KOPT-K1 (cell line): ENCODE results near the gene ARID5B.

Experiments used
- H3K27ac ChIP-seq: fragments of 200-600 bp; sonication (generic); 2 replicates; pipeline ENCODE4 v1.5.1; 2016; ENCODE audit warnings: antibody characterized with exemption, mild to moderate bottlenecking, low read depth, low read length; ENCODE audit not compliant: poor library complexity, severe bottlenecking
- H3K36me3 ChIP-seq: fragments of 200-600 bp; sonication (generic); 2 replicates; pipeline ENCODE4 v1.5.1; 2017; ENCODE audit warnings: antibody characterized with exemption, mild to moderate bottlenecking, low read length, moderate library complexity; ENCODE audit not compliant: insufficient read depth
- H3K9me3 ChIP-seq: fragments of 200-600 bp; sonication (generic); 2 replicates; pipeline ENCODE4 v1.5.1; 2017; ENCODE audit warnings: antibody characterized with exemption, low read length, mild to moderate bottlenecking; ENCODE audit not compliant: insufficient read depth, poor library complexity, severe bottlenecking

Gene ARID5B

DNA sequence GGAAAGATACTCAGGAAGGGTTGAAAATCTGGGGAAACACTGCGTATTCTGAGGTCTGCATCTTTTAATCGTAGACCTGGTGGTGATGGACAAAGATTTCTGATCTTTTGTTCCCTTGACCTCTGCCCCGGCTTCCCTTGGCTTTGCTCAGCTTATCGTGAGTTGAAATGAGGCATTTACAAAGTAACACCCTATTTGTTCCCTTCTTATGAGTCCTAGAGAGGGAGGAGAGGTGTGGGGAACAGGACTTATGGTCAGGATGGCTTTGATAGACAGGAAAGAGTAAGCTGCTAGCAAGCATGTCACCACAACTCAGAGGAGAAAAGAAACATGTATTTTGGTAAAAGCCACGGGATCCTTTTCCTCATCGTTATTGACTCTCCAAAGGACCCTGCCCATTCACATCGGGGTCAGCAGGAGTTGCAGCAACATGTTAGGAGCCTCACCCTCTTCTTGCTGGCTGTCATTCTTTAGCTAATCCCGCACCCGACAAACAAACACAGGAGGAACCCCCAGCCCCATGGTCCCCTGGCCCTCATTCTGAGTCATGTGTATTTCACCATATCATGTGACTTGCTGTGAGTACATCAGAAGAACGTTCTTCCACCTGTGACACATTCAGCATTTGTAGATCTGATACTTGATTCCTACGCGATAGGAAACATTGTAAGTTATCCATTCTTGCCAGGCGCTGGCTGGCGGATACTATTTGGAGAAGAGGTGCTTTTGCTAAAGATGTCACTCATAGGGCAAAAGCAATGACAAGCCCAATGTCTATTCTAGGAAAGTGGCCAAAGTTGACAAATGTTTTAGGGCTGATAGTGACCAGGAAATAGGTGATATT, 197.0 kb downstream of the ARID5B start:
- no peaks in the 10 kb centered on the region for H3K9me3 ChIP-seq
- no peak overlapping the region for H3K27ac ChIP-seq
- peaks cover 17% of the 10 kb centered on the region for H3K36me3 ChIP-seq

DNA sequence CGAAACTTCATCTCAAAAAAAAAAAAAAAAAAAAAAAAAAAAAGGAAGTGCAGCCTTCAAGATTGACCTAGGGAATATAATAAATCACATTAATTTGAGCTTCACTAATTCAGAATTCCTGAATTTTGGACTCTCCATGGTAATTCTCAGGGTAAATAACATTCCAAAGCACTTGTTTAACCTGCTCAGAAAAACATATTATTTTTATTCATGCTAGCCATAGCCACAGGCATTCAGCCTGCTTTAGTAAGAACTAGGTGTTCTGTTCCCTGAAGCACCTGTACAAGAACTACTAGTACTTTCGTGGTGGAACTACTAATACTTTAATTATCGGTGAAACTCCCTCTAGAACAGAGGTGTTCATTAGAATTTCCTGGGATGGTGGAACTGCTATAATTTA, 197.8 kb downstream of the ARID5B start:
- H3K36me3 ChIP-seq = peaks cover 9% of the 10 kb centered on the region

DNA sequence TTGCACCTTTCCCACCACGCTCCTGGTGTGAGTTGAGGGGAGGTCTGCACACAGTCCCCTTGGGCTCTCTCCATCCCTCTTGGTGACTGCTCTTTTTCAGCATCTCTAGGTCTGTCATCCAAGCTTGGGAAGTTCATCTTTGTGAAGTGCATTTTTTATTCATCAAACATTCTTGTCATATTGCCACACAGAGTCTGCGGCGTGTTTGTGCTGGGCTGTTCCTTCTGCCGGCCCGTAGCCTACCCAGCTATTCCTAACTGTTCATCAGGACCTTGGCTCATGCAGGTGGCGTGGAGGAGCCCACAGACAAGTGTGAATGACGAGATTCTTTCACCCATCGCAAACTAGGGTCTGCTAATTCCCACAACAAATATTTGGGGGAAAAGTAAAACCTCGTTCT, 202.4 kb downstream of the ARID5B start:
- no peaks in the 10 kb centered on the region for H3K9me3 ChIP-seq
- no peaks in the 10 kb centered on the region for H3K36me3 ChIP-seq
- no peak overlapping the region for H3K27ac ChIP-seq

More for the DNA sequence above, 197.8 kb downstream of the ARID5B start:
- Histone ChIP-seq H3K9me3 (no peaks in the 10 kb centered on the region), H3K27ac (no peak overlapping the region)

DNA sequence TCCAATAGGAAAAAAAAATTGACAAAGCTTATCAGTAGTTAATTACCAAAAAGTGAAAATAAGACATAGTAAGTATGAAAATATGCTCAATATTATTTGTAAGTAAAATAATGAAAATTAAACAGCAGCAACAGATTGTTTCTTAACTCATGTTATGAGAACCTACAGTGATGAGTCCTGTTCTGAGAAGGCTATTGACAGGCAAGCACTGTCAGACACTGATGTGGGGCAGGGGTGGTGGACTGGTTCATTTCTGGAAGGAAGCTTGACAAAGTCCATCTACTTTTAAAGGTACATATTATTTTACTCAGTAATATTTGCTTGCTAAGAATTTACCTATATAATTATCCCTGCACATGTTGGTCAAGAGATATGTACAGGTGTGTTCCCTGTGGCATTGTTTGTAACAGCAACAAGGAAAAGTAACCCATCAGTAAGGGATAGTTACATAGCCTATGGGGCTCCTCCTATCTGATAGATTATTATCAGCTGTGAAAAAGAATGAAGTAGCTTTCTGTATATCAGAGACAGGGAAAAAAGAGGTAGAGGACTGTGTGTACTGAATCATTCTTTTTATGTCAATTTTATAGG, 205.5 kb downstream of the ARID5B start:
- no peaks in the 10 kb centered on the region for H3K36me3 ChIP-seq
- H3K27ac ChIP-seq = no peak overlapping the region
- no peaks in the 10 kb centered on the region for H3K9me3 ChIP-seq

DNA sequence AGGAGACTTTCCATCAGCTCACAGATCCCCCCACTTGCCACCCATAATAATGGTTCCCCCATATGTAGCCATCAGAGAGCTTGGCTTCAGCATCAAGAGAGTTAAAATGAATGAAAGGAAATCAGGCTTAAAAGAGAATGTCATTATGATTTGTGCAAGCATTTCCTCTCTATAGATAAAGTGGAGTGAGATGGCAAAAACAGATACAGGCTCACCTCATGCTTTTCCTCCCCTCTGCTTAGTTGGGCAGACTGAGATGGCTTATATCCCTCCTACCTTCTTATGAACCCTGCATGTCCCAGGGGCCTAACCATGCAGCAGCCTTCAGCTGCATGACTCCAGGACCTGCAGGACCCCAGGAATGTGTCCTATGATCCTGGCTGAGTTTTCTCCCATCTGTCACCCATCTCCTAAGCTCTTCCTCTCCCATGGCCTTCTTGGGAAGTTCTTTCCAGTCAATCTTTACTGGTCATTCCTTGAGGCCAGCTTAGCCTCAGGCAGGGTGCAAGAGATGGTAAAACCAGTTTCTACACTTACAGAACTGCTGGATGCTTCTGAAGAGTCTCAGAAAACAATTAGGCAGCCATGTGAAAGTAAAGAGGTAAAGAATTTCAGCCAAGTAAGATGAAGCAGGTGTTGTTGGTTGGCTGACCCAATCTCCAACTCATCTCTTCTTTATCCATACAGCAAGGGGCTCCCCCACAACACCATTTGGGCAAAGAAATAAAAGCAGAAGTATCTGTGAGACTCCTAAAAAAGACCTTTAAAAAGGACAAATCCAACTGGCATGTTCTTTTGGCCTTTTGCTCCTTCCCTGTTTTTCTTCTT, 207.5 kb downstream of the ARID5B start:
- Histone ChIP-seq H3K27ac (peak overlapping the region; percentile 54), H3K36me3 (no peaks in the 10 kb centered on the region), H3K9me3 (no peaks in the 10 kb centered on the region)

DNA sequence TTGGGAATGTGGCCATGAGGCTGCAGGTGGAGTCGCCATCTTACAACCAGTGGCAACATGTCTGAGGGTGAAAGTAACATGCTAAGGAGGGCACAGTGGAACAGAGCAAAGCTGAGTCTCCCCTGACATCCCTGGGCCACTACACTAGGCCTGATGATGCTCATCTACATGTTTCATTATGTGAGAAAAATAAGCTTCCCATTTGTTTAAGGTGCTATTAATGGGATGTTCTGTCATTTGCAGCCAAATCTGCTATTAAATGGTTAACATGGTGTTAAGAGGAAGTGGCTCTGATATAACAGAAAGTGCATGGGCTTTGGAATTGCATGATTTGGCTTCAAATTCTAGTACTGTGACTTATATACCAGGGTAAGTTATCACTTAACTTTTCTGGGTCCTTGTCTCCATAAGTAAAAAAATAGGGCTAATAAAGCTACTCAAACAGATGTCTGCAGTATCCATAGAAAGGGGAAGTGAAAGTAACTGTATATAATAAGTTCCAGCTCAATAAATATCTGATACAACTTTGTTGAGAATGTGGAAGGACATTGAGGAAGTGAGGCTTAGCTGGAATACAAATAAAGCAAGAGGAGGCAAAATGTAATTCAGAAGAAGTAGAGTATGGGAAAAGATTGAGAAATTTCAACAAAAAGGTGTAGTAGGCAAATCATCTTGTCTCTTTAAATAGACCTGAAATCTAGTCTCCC, 208.2 kb downstream of the ARID5B start:
- Histone ChIP-seq H3K36me3 (no peaks in the 10 kb centered on the region), H3K9me3 (no peaks in the 10 kb centered on the region), H3K27ac (peak overlapping the region; percentile 54)

DNA sequence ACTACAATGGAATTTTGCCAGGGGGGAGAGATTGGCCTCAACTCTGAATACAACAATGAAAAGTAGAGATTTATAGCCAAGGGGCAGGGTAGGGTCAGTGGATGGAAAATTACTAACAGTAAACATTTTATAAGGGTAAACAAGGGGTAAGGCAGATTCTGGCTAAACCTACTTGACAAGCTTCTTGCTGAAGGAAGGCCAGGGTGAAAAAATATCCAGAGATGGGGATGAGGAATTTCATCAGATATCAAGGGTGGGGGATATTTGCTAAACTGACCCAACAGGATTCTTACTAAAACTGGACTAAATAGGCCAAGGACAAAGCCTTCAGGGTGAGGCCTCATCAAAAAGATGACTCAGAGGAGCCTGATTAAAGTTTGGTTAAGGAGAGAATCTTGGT, 210.8 kb downstream of the ARID5B start:
- Histone ChIP-seq H3K27ac (no peak overlapping the region), H3K9me3 (no peaks in the 10 kb centered on the region), H3K36me3 (no peaks in the 10 kb centered on the region)

DNA sequence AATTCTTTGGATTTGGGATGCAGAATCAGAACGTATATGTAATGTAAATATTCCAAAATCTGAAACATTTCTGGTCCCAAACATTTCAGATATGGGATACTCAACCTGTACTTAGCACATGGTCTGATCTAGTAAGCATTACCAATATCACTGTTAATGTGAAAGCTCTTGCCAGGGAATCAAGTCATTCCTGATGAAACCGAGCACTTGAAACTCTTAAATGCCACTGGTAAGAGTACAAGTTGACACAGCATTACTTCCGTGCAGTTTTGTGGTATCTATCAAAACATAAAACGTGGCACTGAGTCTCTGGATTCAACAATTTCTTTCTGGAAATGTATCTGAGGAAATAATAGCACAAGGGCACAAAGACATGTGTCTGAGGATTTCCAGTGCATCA, 211.5 kb downstream of the ARID5B start:
- H3K27ac ChIP-seq = no peak overlapping the region

DNA sequence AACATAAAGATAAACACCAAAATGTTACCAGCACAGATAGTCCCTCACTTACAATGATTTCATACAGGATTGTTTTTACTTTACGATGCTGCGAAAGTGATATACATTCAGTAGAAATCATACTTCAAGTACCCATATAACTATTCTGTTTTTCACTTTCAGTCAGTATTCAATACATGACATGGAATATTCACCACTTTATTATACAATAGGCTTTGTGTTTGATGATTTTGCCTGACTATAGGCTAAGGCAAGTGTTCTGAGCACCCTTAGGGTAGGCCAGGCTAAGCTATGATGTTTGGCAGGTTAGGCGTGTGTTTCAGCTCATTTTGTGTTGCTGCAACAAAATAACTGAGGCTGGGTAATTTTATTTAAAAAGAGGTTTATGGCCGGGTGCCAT, 212.2 kb downstream of the ARID5B start:
- Histone ChIP-seq H3K9me3 (no peaks in the 10 kb centered on the region), H3K27ac (no peak overlapping the region), H3K36me3 (no peaks in the 10 kb centered on the region)

More for the DNA sequence above, 211.5 kb downstream of the ARID5B start:
- H3K36me3 ChIP-seq = no peaks in the 10 kb centered on the region
- H3K9me3 ChIP-seq = no peaks in the 10 kb centered on the region

DNA sequence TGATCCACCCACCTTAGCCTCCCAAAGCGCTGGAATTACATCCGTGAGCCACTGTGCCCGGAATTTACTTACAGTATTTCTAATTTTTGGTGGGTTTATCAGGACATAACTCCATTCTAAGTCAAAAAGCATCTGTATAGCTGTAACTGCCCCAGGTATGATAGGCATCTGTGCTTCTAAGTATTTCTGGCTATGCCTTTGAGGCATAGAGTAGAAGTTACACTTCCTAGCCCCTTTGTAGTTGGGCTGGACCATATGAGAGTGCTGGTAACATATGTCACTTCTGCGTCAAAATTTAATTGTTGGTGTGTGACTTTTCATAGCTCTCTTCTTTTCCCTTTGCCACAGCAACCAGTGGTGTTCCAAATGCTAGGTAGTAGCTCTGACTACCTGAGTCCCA, 213.8 kb downstream of the ARID5B start:
- H3K9me3 ChIP-seq = peaks cover 2% of the 10 kb centered on the region
- no peaks in the 10 kb centered on the region for H3K36me3 ChIP-seq
- H3K27ac ChIP-seq = no peak overlapping the region

DNA sequence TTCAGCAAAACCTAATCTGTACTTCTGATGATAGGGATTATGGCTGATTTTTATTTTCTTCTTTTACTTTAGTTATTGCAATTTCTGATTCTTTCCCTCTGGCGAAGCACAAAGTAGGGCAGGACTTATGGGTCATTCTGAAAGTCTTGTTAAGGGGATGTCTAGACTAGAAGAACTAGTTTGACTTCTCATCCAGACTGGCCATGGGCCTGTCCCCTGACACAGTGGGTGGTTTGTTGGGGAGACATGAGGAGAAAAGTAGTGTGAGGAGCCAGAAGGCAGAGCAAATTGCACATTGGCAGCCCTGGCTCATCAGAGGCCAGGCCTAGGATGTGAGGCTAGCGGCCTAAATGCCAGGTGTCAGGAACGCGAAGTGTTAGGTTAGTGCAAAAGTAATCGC, 214.3 kb downstream of the ARID5B start:
- peaks cover 3% of the 10 kb centered on the region for H3K9me3 ChIP-seq
- H3K36me3 ChIP-seq = no peaks in the 10 kb centered on the region
- H3K27ac ChIP-seq = no peak overlapping the region

DNA sequence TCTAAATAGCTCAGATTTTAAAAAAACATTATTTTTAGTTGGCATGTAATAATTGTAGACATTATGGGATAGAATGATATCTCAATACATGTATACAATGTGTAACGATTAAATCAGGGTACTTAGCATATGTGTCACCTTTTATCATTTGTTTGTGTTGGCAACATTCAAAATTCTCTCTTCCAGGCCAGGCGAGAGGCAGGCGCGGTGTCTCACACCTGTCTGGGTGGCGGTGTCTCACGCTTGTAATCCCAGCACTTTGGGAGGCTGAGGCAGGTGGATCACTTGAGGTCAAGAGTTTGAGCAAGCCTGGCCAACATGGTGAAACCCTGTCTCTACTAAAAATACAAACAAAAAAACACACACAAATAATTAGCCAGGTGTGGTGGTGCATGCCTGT, 215.4 kb downstream of the ARID5B start:
- Histone ChIP-seq H3K9me3 (peaks cover 3% of the 10 kb centered on the region), H3K27ac (no peak overlapping the region), H3K36me3 (no peaks in the 10 kb centered on the region)

DNA sequence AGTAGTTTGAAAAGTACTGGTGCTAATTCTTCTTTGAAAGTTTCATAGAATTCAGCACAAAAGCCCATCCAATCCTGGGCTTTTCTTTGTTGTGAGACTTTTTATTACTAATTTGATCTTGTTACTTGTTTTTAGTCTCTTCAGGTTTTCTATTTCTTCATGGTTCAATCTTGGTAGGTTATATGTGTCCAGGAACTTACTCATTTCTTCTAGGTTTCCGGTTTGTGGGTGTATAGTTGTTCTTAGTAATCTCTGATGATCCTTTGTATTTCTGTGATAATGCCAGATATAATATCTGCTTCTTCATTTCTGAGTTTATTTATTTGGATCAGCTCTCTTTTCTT, 219.7 kb downstream of the ARID5B start:
- no peaks in the 10 kb centered on the region for H3K36me3 ChIP-seq
- H3K9me3 ChIP-seq = peaks cover 30% of the 10 kb centered on the region
- H3K27ac ChIP-seq = no peak overlapping the region

DNA sequence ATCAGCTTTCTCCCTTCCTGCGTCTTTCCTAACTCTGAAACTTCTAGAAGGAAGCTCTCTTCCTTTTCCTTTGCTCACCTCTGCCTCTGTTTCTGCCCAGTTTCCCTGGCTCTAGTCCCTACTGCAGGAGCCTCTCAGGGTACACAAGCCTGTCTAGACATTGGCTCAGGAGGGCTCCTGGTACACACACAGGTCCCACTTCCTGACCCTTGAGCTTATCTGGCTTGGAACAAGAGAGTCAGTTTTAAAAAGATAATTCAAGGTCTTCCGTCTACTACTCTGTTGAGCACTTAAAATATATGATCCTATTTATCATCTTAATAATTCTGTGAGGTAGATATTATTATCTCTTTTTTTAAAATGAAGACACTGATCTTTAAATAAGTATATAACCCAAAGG, 226.5 kb downstream of the ARID5B start:
- Histone ChIP-seq H3K36me3 (no peaks in the 10 kb centered on the region), H3K27ac (no peak overlapping the region)

DNA sequence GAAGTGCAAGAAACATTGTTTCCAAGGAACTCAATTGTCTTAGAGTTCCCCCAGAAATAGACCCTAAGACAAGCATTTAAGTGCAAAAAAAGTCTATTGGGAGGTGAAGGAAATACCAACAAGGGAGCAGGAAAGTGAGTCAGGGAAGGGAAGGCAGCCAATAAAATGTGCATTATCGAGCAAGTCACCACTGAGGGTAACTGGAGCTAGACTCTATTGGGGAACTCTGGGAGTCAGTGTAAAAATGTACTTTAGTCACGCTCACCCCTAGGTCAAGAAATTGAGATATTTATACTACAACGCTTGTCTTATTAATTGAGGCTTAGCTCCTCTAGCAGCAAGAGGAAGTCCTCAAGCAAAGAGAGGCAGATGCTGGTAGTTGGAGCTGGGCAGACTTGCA, 229.4 kb downstream of the ARID5B start:
- H3K9me3 ChIP-seq = peaks cover 14% of the 10 kb centered on the region
- H3K27ac ChIP-seq = no peak overlapping the region
- H3K36me3 ChIP-seq = no peaks in the 10 kb centered on the region

More for the DNA sequence above, 226.5 kb downstream of the ARID5B start:
- H3K9me3 ChIP-seq = peaks cover 32% of the 10 kb centered on the region
